Tibial nerve (tissue), 4 donors: ENCODE measurements around the gene BDH2.

Experiments
- CTCF ChIP-seq, 5 experiments: fragments of 200-600 bp in 3 of 5; fragments of 450-650 bp in 2 of 5; sonication (generic) in 3 of 5; IDR thresholded peaks; one replicate each; pipeline ENCODE4 v1.5.1; 2016 to 2019; ENCODE audit warnings: antibody characterized with exemption in 5 of 5, mild to moderate bottlenecking in 3 of 5, moderate library complexity in 2 of 5
- EP300 ChIP-seq, 2 donors: sonication (generic); formaldehyde crosslinking; IDR thresholded peaks; one replicate each; pipeline ENCODE4 v1.6.1; 2017; ENCODE audit warnings: antibody characterized with exemption in 2 of 2, mild to moderate bottlenecking in 1 of 2
- POLR2A ChIP-seq, 2 donors: fragments of 450-650 bp; IDR thresholded peaks; one replicate each; pipeline ENCODE4 v1.6.1; 2017; ENCODE audit warnings: antibody characterized with exemption in 2 of 2, mild to moderate bottlenecking in 2 of 2, moderate library complexity in 2 of 2

DNA sequence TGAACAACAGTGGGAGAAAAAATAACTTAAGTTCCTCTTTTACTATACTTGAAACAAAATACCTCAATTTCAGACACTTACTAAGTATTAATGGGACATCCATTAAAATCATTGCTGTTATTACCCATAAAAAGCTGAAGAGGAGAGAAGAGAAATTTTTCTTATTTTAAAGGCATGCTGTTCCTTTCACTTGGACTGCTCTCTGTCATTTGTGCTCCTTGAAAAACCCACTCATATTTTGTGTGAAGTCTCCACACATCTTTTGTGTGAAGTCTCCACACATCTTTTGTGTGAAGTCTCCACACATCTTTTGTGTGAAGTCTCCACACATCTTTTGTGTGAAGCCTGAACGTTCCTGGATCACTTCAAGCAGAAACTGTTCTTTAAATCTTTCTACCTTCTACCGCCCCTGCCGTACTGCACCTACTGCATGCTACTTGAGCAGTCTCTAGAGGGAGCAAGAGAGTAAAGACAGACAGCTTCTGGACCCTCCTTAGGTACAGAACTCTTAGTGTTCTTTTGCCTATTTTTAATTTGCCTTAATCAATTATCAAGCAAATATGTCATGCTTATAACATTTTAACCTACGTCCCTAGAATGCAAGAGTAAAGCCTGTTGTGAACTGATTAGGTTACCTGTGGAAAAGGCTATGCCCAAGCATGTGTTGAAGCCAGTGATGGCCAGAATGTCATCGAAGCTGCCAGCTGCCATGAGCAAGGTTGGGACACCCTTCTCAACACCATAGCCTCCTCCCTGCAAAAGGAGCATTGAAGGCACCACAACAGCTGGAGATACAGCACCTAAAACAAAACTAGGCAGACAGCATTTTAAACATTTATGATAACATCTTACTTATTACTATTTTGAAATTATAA, 53.0 kb downstream of the BDH2 start:
- no peak for TF ChIP-seq EP300 (IDR thresholded peaks at IDR 0.05)
- peak in 4 of 5 experiments; percentile 47 to 66 (median 60) for TF ChIP-seq CTCF (IDR thresholded peaks at IDR 0.05)
- TF ChIP-seq POLR2A (IDR thresholded peaks at IDR 0.05), result no peak
